HepG2 (cell line): ENCODE results near the gene OXLD1. TPM values are rescaled to one million over a fixed set of nuclear protein-coding genes. Genes with fewer than 3 reads are reported as not detected.

Experiments
- FLYWCH1 ChIP-seq: sonication (generic); formaldehyde crosslinking; IDR thresholded peaks from 2 replicates; pipeline ENCODE4 v1.8.1; 2023; ENCODE audit warnings: mild to moderate bottlenecking, missing genetic modification reagents
- NFYC ChIP-seq: IDR thresholded peaks from 2 replicates; pipeline ENCODE4 v1.6.1; 2016; ENCODE audit warnings: missing genetic modification reagents, missing compliant biosample characterization
- SKI ChIP-seq: fragments of 450-650 bp; IDR thresholded peaks from one replicate; pipeline ENCODE4 v1.6.1; 2018; ENCODE audit warnings: mild to moderate bottlenecking; ENCODE audit not compliant: partially characterized antibody
- SNAI1 ChIP-seq: sonication (generic); formaldehyde crosslinking; IDR thresholded peaks from 2 replicates; pipeline ENCODE4 v1.5.0; 2020; ENCODE audit warnings: mild to moderate bottlenecking, missing genetic modification reagents, borderline replicate concordance
- SOX5 ChIP-seq: IDR thresholded peaks from 2 replicates; pipeline ENCODE4 v1.6.1; 2016; ENCODE audit warnings: borderline replicate concordance
- SP4 ChIP-seq: sonication (generic); formaldehyde crosslinking; IDR thresholded peaks from 2 replicates; pipeline ENCODE4 v1.8.1; 2023; ENCODE audit warnings: mild to moderate bottlenecking, missing genetic modification reagents
- polyA plus RNA-seq, 8 experiments: library from polyadenylated mRNA; depleted of rRNA in 3 of 8; stranded (reverse) in 7 of 8; unstranded in 1 of 8; fragments of >200 nt; fragmentation: Illumina TruSeq in 4 of 8; extraction: Trizol in 4 of 8; gene quantifications; 2 replicates each; pipeline versions ENCODE4 v1.2.1 to v1.2.3, GENCODE V29; 2011 to 2016; ENCODE audit warnings: low read depth in 4 of 8, missing spikeins in 1 of 8, mixed read lengths in 1 of 8; ENCODE audit not compliant: insufficient read depth in 1 of 8
- total RNA-seq, 5 experiments: library from RNA; depleted of rRNA; stranded (reverse); fragments of >200 nt; fragmentation: Illumina TruSeq; extraction: Trizol; gene quantifications; 2 replicates each; pipeline ENCODE4 v1.2.3, GENCODE V29; 2016; ENCODE audit warnings: low read depth in 1 of 5
- TF ChIP-seq, protein P1 (sequence below): sonication (generic); formaldehyde crosslinking; conservative IDR thresholded peaks from 2 replicates; pipeline ENCODE4 v1.5.0; 2020; ENCODE audit warnings: missing genetic modification reagents
- TF ChIP-seq, protein P2 (sequence below): sonication (generic); formaldehyde crosslinking; IDR thresholded peaks from one replicate; pipeline ENCODE4 v1.5.1; 2020; ENCODE audit warnings: mild to moderate bottlenecking, missing genetic modification reagents; ENCODE audit errors: not compliant biosample characterization
- TF ChIP-seq, protein P3 (sequence below): sonication (generic); formaldehyde crosslinking; IDR thresholded peaks from 2 replicates; pipeline ENCODE4 v1.5.0; 2020; ENCODE audit warnings: mild to moderate bottlenecking, missing genetic modification reagents, borderline replicate concordance

OXLD1 gene
- total and polyA plus RNA-seq, 2 of the 13 experiments (the other 11 are each of a cell fraction or from before 2014, with no cell fraction given), result 27.1 to 37.5 TPM

DNA sequence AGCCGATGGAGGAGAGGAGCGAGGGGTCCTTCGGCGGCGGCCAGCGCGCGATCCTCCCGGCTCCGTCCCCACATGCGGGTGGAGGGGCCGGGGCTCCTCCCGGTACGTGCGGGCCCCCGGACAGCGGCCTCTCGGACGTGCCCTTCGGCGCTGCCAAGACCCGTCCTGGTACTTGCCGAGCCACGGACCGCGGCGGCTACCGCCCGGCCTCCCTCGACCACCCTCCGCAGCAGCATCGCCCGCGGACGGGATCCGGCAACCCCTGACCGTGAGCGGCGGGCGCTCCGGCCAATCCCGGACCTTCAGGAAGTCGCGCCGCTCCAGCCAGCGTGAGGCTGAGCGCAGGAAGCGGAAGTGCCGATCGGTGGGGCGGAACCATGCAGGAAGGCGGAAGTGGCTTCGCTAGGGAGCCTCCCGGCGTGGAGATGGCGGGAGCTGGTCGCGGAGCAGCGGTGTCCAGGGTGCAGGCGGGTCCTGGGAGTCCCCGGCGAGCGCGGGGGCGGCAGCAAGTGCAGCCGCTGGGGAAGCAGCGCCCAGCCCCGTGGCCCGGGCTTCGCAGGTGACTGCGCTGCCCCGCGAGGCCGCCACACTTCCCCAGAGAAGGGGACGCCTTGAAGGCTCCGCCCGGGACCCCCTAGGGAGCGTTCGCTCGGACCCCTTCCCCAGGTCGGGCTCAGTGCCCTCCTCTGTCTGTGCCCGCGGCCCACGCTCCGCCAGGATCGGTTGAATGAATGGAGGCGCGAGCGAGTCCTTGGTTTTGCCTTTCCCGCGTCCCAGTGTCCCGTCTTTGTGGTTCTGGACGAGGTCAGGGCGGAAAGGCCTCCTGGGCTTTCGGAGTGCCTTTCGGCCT lies at the start of gene OXLD1, which contains the start of gene CCDC137 (continued):
- TF ChIP-seq, protein P1, sequence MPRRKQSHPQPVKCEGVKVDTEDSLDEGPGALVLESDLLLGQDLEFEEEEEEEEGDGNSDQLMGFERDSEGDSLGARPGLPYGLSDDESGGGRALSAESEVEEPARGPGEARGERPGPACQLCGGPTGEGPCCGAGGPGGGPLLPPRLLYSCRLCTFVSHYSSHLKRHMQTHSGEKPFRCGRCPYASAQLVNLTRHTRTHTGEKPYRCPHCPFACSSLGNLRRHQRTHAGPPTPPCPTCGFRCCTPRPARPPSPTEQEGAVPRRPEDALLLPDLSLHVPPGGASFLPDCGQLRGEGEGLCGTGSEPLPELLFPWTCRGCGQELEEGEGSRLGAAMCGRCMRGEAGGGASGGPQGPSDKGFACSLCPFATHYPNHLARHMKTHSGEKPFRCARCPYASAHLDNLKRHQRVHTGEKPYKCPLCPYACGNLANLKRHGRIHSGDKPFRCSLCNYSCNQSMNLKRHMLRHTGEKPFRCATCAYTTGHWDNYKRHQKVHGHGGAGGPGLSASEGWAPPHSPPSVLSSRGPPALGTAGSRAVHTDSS, result 0 out of 2 replicates have a peak, but pooled peaks have one; percentile 86
- TF ChIP-seq SOX5 (CRISPR knock-in tag) (no peak), FLYWCH1 (CRISPR knock-in tag) (no peak), NFYC (CRISPR knock-in tag) (peak; percentile 99), SP4 (CRISPR knock-in tag) (peak; percentile 80), SNAI1 (CRISPR knock-in tag) (no peak), SKI (no peak)
- TF ChIP-seq, protein P2, sequence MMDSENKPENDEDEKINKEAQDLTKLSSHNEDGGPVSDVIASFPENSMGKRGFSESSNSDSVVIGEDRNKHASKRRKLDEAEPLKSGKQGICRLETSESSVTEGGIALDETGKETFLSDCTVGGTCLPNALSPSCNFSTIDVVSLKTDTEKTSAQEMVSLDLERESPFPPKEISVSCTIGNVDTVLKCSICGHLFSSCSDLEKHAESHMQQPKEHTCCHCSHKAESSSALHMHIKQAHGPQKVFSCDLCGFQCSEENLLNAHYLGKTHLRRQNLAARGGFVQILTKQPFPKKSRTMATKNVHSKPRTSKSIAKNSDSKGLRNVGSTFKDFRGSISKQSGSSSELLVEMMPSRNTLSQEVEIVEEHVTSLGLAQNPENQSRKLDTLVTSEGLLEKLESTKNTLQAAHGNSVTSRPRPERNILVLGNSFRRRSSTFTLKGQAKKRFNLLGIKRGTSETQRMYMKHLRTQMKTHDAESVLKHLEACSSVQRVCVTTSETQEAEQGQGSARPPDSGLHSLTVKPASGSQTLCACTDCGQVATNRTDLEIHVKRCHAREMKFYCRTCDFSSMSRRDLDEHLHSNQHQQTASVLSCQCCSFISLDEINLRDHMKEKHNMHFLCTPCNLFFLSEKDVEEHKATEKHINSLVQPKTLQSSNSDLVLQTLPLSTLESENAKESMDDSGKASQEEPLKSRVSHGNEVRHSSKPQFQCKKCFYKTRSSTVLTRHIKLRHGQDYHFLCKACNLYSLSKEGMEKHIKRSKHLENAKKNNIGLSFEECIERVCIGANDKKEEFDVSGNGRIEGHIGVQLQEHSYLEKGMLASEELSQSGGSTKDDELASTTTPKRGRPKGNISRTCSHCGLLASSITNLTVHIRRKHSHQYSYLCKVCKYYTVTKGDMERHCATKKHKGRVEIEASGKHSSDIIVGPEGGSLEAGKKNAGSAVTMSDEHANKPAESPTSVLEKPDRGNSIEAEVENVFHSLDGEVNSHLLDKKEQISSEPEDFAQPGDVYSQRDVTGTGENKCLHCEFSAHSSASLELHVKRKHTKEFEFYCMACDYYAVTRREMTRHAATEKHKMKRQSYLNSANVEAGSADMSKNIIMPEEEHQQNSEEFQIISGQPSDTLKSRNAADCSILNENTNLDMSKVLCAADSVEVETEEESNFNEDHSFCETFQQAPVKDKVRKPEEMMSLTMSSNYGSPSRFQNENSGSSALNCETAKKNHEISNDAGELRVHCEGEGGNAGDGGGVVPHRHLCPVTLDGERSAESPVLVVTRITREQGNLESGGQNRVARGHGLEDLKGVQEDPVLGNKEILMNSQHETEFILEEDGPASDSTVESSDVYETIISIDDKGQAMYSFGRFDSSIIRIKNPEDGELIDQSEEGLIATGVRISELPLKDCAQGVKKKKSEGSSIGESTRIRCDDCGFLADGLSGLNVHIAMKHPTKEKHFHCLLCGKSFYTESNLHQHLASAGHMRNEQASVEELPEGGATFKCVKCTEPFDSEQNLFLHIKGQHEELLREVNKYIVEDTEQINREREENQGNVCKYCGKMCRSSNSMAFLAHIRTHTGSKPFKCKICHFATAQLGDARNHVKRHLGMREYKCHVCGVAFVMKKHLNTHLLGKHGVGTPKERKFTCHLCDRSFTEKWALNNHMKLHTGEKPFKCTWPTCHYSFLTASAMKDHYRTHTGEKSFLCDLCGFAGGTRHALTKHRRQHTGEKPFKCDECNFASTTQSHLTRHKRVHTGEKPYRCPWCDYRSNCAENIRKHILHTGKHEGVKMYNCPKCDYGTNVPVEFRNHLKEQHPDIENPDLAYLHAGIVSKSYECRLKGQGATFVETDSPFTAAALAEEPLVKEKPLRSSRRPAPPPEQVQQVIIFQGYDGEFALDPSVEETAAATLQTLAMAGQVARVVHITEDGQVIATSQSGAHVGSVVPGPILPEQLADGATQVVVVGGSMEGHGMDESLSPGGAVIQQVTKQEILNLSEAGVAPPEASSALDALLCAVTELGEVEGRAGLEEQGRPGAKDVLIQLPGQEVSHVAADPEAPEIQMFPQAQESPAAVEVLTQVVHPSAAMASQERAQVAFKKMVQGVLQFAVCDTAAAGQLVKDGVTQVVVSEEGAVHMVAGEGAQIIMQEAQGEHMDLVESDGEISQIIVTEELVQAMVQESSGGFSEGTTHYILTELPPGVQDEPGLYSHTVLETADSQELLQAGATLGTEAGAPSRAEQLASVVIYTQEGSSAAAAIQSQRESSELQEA (CRISPR knock-in tag), result peak; percentile 40
- TF ChIP-seq, protein P3, sequence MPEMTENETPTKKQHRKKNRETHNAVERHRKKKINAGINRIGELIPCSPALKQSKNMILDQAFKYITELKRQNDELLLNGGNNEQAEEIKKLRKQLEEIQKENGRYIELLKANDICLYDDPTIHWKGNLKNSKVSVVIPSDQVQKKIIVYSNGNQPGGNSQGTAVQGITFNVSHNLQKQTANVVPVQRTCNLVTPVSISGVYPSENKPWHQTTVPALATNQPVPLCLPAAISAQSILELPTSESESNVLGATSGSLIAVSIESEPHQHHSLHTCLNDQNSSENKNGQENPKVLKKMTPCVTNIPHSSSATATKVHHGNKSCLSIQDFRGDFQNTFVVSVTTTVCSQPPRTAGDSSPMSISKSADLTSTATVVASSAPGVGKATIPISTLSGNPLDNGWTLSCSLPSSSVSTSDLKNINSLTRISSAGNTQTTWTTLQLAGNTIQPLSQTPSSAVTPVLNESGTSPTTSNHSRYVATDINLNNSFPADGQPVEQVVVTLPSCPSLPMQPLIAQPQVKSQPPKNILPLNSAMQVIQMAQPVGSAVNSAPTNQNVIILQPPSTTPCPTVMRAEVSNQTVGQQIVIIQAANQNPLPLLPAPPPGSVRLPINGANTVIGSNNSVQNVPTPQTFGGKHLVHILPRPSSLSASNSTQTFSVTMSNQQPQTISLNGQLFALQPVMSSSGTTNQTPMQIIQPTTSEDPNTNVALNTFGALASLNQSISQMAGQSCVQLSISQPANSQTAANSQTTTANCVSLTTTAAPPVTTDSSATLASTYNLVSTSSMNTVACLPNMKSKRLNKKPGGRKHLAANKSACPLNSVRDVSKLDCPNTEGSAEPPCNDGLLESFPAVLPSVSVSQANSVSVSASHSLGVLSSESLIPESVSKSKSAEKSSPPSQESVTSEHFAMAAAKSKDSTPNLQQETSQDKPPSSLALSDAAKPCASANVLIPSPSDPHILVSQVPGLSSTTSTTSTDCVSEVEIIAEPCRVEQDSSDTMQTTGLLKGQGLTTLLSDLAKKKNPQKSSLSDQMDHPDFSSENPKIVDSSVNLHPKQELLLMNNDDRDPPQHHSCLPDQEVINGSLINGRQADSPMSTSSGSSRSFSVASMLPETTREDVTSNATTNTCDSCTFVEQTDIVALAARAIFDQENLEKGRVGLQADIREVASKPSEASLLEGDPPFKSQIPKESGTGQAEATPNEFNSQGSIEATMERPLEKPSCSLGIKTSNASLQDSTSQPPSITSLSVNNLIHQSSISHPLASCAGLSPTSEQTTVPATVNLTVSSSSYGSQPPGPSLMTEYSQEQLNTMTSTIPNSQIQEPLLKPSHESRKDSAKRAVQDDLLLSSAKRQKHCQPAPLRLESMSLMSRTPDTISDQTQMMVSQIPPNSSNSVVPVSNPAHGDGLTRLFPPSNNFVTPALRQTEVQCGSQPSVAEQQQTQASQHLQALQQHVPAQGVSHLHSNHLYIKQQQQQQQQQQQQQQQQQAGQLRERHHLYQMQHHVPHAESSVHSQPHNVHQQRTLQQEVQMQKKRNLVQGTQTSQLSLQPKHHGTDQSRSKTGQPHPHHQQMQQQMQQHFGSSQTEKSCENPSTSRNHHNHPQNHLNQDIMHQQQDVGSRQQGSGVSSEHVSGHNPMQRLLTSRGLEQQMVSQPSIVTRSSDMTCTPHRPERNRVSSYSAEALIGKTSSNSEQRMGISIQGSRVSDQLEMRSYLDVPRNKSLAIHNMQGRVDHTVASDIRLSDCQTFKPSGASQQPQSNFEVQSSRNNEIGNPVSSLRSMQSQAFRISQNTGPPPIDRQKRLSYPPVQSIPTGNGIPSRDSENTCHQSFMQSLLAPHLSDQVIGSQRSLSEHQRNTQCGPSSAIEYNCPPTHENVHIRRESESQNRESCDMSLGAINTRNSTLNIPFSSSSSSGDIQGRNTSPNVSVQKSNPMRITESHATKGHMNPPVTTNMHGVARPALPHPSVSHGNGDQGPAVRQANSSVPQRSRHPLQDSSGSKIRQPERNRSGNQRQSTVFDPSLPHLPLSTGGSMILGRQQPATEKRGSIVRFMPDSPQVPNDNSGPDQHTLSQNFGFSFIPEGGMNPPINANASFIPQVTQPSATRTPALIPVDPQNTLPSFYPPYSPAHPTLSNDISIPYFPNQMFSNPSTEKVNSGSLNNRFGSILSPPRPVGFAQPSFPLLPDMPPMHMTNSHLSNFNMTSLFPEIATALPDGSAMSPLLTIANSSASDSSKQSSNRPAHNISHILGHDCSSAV (CRISPR knock-in tag), result no peak
